GM18951 (cell line): ENCODE results near the gene LSM6.

Experiments used
- POLR2A ChIP-seq: IDR thresholded peaks from 4 replicates; pipeline ENCODE4 v1.6.1; 2011; ENCODE audit warnings: mild to moderate bottlenecking; ENCODE audit not compliant: insufficient read length, insufficient read depth; ENCODE audit errors: extremely low read depth
- in situ Hi-C: fragments of 300-500 bp; cut with MboI; formaldehyde crosslinking; loops from one replicate; pipeline ENCODE4 v1.12.0; 2022; ENCODE audit warnings: low sequenced_read_pairs, mixed read lengths, inconsistent platforms; ENCODE audit not compliant: unreplicated experiment

LSM6 gene

GRCh38 chr4:146165840-146166239 is 9.7 kb upstream of the LSM6 start:
- TF ChIP-seq POLR2A: no peak
- in situ Hi-C loops: no loop called here

- in situ Hi-C loops: no loop called here
- no peak for TF ChIP-seq POLR2A
Observed at GRCh38 chr4:146170149-146170548, 5.4 kb upstream of the LSM6 start.

GRCh38 chr4:146176891-146177290 is 1.4 kb downstream of the LSM6 start:
- no peak for TF ChIP-seq POLR2A
- in situ Hi-C loops: no loop called here

DNA sequence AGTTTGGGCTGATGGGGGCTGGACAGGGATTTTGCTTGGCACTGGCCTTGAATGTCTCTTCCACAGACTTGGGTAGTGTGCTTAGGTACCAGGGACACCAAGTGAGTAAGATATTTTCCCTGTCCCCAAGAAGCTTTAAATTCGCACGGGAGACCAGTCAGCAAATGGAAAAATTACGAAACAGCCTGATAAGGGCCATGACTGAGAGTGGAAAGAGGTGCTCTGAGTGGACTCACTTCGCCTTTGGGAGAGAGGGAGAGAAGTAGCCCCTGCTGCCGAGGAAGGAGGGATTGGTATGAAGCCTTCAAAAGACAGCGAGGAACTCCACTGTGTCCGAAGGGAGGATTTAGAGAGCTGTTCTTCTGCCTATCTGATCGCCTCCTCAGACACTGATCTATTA is 2.6 kb downstream of the LSM6 start:
- TF ChIP-seq POLR2A: no peak
- in situ Hi-C loops: no loop called here

DNA sequence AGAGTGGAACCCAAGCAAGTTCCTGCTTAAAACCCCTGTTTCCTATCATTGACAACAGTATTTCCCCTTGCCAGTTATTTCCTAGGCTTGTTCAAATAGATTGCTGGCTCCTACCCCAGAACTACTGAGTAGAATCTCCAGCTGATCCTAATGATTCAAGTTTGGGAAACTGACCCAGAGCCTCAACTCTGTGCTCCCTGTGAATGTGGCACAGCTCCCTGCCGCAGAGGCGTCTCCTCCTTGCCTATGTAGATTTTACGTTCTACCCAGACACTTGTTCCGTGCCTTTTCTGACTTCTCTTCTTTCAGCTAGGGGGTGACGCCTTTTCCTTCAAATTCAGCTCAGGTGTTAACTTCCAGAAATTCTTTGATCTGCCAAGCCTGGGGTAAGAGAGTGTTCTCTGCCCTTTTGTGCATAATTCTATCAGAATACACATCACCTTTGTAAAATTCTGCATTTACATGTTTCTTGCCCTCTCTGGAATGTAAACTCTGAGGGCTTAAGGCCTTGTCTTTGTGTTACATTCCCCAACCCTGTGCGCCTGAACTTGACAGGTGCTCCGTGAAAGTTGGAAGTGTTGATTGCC is 4.4 kb downstream of the LSM6 start:
- in situ Hi-C loops: no loop called here

GRCh38 chr4:146182443-146182842 is 6.9 kb downstream of the LSM6 start:
- in situ Hi-C loops: no loop called here

More for the DNA sequence above, 4.4 kb downstream of the LSM6 start:
- TF ChIP-seq POLR2A: no peak

DNA sequence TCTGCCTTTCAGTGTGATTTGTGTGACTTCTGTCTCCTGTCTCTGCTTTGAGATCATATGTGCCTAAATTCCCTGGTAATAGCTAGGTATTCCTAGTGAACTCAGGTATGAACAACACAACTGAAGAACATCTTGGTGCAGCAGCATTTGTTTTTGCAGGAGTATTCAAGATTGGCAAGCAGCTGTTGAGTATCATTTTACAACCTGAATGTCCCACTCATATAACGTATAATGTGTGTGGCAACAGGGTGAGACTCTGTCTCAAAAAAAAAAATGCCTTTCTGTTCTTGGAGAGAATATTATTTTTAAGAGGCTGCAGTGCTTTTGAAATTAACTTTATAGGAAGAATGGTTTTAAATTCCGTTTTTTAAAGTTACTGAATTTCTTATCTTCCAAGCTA is 7.7 kb downstream of the LSM6 start:
- in situ Hi-C loops: no loop called here
- TF ChIP-seq POLR2A: no peak

More at GRCh38 chr4:146182443-146182842, 6.9 kb downstream of the LSM6 start:
- TF ChIP-seq POLR2A: no peak

DNA sequence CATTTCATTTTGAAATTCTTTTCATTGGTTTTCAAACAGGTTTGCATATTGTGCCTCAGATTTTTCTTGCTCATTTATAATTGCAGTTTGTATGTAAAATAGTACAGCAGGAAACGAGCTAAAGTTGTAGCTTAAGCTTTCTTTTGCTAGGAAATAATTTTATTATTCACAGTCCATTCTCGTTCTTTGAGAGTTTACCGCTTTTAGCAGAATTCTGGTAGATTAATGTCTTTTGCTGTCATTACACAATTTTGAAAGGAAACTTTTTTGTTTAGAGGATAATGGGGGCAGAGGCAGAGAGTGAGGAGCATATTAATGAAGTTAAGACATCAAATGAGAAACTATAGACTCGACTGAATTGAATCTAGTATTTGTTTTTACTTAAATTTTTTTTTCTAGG is 10.5 kb downstream of the LSM6 start:
- in situ Hi-C loops: no loop called here
- TF ChIP-seq POLR2A: no peak

DNA sequence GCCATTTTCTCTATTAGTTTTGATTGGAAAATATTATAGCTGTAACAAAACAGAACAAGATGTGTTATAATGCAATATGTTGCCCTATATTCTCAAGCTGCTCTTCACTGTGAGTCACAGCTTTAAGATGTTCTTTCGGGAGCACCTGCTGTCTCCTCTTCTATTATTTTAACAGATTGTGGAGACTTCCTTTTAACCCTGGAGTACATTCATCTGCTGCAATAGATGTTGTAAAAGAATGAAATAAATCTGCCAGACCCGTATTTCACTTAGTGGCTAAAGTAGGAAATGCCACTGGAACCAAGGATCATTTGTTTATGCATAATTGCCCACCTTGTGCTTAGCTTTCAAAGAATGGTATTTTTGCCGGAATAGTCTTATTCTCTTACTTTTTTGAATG is 11.1 kb downstream of the LSM6 start:
- in situ Hi-C loops: no loop called here
- TF ChIP-seq POLR2A: no peak

DNA sequence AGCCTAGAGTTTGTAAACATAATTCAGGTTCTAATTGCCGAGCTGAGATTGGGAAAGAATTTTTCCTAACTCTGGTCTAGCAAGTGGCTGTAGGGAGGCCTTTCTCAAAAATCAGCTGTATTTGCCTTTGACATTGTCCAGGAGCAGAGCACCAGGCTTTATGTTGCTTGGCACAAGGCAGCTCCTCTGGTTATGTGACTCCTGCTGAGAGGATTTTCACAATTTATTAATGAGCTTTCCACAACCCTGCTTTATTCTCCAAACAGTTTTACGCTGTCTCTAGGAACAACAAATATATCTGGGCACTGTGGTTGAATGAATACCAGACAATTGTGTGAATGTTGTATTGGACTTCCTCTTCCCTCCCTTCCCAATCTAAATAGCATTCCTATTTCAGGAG is 14.9 kb downstream of the LSM6 start:
- in situ Hi-C loops: no loop called here
- no peak for TF ChIP-seq POLR2A

DNA sequence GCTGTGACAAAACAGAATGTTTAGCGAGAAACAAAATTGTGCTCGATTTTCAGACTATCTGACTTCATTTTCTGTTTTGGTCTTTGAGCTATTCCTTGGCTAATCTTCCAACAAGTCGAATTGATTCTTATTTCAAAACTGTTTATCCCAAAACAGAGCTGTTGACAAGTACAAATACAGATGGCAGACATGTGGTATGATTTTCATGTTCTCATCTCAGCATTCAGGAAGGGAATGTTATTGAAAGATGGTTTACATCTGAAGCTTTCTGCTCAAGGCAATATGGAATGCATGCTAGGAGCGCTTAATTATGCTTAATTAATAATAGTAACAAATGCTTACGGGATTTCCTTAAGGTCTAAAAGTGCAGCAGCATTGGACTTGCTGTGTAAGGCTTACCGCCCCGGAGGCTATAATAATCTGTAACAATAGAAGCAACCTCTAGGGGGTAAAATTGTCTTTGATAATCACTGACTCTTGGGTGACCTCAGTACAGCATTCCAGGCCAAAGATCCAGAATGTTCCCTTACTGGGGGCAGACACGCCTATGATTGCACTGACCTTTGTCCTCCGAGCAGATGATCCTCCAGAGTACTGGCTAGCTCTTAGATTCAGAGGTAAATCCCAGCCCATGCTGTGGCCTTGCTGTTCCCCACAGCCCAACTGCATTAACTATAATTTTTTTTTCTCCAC is 16.4 kb downstream of the LSM6 start:
- no peak for TF ChIP-seq POLR2A
- in situ Hi-C loops: no loop called here

DNA sequence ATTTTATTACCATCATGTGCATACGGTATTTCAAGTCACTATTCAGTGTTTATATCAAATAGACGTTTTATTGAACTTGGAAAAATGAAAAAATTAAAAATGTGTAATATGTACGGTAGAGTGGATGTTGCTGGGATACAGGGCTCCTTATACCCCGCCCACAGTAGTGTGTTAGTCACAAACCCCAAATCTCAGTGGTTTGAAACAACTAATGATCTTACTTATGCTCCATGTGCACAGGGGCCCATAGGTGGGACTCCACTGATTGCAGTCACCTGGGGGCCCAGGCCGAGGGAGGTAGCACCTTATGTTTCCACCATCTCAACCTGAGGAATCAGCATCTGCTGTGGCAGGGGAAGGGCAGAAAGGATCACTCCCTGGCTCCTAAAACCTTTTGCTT is 18.1 kb downstream of the LSM6 start:
- in situ Hi-C loops: no loop called here
- TF ChIP-seq POLR2A: no peak

- in situ Hi-C loops: no loop called here
- no peak for TF ChIP-seq POLR2A
Observed at GRCh38 chr4:146194212-146194611, 18.7 kb downstream of the LSM6 start.

GRCh38 chr4:146202665-146203064 is 27.1 kb downstream of the LSM6 start:
- no peak for TF ChIP-seq POLR2A
- in situ Hi-C loops: no loop called here
